GM12801 (cell line): ENCODE results near the gene DNAJC7.

ENCODE experiments used
- TF ChIP-seq, protein P1 (sequence below): IDR thresholded peaks from one replicate; pipeline ENCODE4 v1.5.1; 2011; ENCODE audit warnings: control low read depth; ENCODE audit not compliant: insufficient read length; ENCODE audit errors: extremely low read depth

Gene DNAJC7

DNA sequence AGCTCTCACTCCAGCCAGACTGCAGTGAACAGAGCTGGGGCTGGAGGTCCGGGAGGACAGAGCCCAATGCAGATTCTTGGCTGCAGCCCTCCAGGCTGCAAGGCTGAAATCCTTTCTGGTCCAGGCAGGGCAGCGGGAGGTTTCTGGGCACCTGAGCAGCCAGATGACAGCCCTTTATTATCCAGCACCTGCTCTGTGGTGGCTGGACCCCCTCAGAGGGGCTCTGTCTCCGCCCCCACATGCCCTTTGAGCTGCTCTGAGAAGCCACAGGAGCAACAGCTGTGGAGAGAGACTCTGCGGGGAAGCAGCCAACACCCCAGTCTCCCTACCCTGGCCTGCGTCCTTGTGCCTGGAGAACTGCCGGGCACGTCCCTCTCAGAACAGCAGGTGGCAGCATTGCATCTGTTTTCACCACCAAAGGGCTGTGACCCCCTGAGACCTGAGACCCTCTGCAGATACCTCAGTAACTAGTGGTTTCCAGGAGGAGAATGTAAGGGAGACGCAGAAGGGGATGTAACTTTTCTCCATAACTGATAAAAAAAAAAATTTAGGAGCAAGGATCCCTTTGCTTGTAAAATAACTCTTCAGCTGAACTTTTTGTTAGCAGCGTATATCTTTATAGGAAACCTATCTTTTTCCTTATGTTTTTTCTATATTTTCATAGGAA is 54.3 kb downstream of the DNAJC7 start:
- TF ChIP-seq, protein P1, sequence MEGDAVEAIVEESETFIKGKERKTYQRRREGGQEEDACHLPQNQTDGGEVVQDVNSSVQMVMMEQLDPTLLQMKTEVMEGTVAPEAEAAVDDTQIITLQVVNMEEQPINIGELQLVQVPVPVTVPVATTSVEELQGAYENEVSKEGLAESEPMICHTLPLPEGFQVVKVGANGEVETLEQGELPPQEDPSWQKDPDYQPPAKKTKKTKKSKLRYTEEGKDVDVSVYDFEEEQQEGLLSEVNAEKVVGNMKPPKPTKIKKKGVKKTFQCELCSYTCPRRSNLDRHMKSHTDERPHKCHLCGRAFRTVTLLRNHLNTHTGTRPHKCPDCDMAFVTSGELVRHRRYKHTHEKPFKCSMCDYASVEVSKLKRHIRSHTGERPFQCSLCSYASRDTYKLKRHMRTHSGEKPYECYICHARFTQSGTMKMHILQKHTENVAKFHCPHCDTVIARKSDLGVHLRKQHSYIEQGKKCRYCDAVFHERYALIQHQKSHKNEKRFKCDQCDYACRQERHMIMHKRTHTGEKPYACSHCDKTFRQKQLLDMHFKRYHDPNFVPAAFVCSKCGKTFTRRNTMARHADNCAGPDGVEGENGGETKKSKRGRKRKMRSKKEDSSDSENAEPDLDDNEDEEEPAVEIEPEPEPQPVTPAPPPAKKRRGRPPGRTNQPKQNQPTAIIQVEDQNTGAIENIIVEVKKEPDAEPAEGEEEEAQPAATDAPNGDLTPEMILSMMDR = no peak

- TF ChIP-seq, protein P1 = no peak
Observed at GRCh38 chr17:41962111-41962510, 55.1 kb downstream of the DNAJC7 start.

DNA sequence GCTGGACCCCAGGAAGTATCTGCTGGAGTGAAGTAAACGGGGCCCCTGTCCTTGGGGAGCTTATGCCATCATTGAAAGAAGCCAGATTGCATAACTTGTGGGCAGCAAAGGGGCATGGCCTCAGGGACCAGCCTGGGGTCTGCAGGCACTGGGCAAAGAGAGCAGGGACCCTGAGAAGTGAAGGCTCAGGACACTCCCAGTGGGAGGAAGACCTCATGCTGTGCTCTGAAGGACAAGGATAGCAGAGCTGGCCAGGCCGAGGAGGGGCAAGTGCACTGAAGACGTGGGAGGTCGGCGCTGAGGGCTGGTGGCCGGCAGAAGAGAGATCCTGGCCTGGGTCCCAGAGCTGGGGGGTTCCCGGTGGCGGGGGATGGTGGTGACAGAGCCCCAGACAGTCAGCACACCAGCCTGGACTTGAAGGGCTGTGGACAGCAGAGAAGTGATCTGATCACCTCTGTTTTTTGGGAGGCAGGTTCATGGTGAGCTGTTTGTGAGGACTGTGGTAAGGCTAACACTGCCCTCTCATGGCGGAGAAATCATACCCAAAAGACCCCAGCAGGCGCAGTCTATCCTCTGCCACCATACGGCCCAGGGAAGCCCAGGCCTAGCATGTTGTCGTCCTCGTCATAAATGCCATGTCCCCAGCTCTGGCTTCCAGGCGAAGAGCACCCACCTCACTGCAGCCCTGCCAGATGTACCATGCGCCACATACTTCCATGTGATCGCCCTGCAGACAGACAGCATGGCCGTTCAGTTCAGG is 57.7 kb downstream of the DNAJC7 start:
- TF ChIP-seq, protein P1 = no peak

- TF ChIP-seq, protein P1 = no peak
Observed at GRCh38 chr17:41959030-41959335, 58.3 kb downstream of the DNAJC7 start.

DNA sequence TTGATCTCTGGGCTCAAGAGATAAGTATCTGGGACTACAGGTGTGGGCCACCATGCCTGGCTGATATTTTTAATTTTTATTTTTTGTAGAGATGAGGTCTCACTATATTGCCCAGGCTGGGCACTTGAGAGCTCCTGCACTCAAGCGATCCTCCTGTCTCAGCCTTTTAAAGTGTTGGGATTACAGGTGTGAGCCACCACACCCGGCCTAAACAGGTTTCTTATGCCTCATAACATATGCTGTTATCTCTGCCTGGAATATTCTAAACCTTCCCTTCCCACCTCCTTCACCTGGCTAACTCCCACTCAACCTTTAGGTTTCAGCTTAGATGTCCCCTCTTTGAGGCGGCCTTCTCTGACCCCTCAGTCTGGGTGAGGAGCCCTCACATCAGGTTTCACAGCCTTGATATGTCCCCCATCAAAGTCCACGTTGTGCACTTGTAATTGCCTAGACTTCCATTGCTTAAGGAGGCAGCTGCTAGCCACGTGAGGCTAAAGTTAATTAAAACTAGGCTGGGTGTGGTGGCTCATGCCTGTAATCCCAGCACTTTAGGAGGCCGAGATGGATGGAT is 59.3 kb downstream of the DNAJC7 start:
- TF ChIP-seq, protein P1 = no peak

- TF ChIP-seq, protein P1 = no peak
Observed at GRCh38 chr17:41957031-41957868, 60.0 kb downstream of the DNAJC7 start.

DNA sequence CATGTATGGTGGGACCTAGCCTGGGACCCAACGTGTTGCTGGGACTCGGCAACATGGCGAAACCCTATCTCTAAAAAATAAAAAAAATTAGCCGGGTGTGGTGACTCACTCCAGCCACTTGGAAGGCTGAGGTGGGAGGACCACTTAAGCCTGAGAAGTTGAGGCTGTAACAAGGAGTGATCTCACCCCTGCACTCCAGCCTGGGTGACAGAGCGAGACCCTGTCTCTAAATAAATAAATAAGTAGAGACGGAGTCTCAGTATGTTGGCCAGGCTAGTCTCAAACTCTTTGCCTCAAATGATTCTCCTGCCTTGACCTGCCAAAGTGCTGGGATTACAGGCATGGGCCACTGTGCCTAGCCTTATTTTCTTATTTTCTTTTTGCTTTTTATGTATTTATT is 60.7 kb downstream of the DNAJC7 start:
- TF ChIP-seq, protein P1 = no peak
